Esophagus squamous epithelium (tissue), 5 donors: ENCODE measurements around the gene RBM14. TPM values are rescaled to one million over a fixed set of nuclear protein-coding genes. Genes with fewer than 3 reads are reported as not detected.

Experiments
- DNase-seq: peaks from one replicate; lab custom pipeline; 2025; lab: John Stamatoyannopoulos, UW
- H3K27ac ChIP-seq, 4 donors: fragments of 200-600 bp; sonication (generic); one replicate each; pipeline ENCODE4 v1.5.1; 2016 to 2019; ENCODE audit warnings: mild to moderate bottlenecking in 1 of 4
- H3K27me3 ChIP-seq, 4 donors: fragments of 200-600 bp; sonication (generic); 1 replicate in 3 of 4; 2 replicates in 1 of 4; pipeline versions ENCODE4 v1.5.1 to v1.6.0; 2017 to 2021; ENCODE audit warnings: antibody characterized with exemption in 1 of 4
- H3K36me3 ChIP-seq, 3 donors: fragments of 200-600 bp; sonication (generic); one replicate each; pipeline ENCODE4 v1.5.1; 2016 to 2019
- H3K4me1 ChIP-seq, 3 donors: fragments of 200-600 bp; sonication (generic); one replicate each; pipeline ENCODE4 v1.5.1; 2017 to 2019
- H3K4me3 ChIP-seq, 4 donors: fragments of 200-600 bp; sonication (generic); 1 replicate in 3 of 4; 2 replicates in 1 of 4; pipeline ENCODE4 v1.5.1; 2016 to 2019; ENCODE audit warnings: mild to moderate bottlenecking in 2 of 4, moderate library complexity in 1 of 4
- H3K9me3 ChIP-seq, 3 donors: fragments of 200-600 bp; sonication (generic); one replicate each; pipeline ENCODE4 v1.5.1; 2016 to 2019
- CTCF ChIP-seq, 6 experiments: fragments of 450-650 bp in 4 of 6; fragments of 200-600 bp in 2 of 6; sonication (generic) in 2 of 6; IDR thresholded peaks; one replicate each; pipeline ENCODE4 v1.5.1; 2016 to 2019; ENCODE audit warnings: antibody characterized with exemption in 6 of 6, mild to moderate bottlenecking in 4 of 6, moderate library complexity in 4 of 6
- POLR2A ChIP-seq, 4 donors: fragments of 450-650 bp; IDR thresholded peaks; one replicate each; pipeline ENCODE4 v1.6.1; 2017; ENCODE audit warnings: antibody characterized with exemption in 4 of 4, mild to moderate bottlenecking in 4 of 4, moderate library complexity in 3 of 4
- WGBS, 2 donors: methylation state at CpG; one replicate each; pipeline ENCODE4 v1.1.5; 2018; 5-methylcytosine and 5-hydroxymethylcytosine counted together
- intact Hi-C: fragments of 100-400 bp; cut with DNase I; formaldehyde crosslinking; loops from one replicate; pipeline ENCODE4 v1.15.0; 2022
- total RNA-seq, 4 donors: library from RNA; depleted of rRNA; stranded (reverse); fragments of >200 nt; gene quantifications; one replicate each; pipeline ENCODE4 v1.1.0, GENCODE V29; 2016
- donor health status: DM: yes; HTN: yes; CAD: no.

RBM14 gene
- total RNA-seq, 4 donors from 2014 or later, result 37.0 to 61.5 (median 38.0) TPM

GRCh38 chr11:66619080-66619554 lies 2.7 kb downstream of the RBM14 start:
- peaks cover 37 to 79% (median 51%) of the 10 kb centered on the region in 3 donors for H3K4me1 ChIP-seq
- intact Hi-C loops, result loop anchor here (5.0 kb wide), 1 partner anchor 58 kb away; the partner anchor contains the start of gene RBM4B
- no peaks in the 10 kb centered on the region for H3K9me3 ChIP-seq
- H3K36me3 ChIP-seq, result peaks cover under 1 to 33% (median 8%) of the 10 kb centered on the region in 3 donors
- H3K27ac ChIP-seq, result peak overlapping the region; percentile 97
- TF ChIP-seq POLR2A (IDR thresholded peaks at IDR 0.05) (no peak), CTCF (IDR thresholded peaks at IDR 0.05) (no peak)
- DNase-seq, result no peak
- 13 to 19% methylated on average over 4 of the region's 4 CpGs for WGBS, 2 donors
- H3K4me3 ChIP-seq, result peak overlapping the region in 3 of 4 donors; percentile 83 to 93 (median 86)
- no peaks in the 10 kb centered on the region for H3K27me3 ChIP-seq

DNA sequence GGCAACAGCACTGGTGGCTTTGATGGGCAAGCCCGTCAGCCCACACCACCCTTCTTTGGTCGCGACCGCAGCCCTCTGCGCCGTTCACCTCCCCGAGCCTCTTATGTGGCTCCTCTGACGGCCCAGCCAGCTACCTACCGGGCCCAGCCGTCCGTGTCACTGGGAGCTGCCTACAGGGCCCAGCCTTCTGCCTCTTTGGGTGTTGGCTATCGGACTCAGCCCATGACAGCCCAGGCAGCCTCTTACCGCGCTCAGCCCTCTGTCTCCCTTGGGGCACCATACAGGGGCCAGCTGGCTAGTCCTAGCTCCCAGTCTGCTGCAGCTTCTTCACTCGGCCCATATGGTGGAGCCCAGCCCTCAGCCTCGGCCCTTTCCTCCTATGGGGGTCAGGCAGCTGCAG lies 8.0 kb downstream of the RBM14 start:
- peaks cover 36 to 86% (median 56%) of the 10 kb centered on the region in 3 donors for H3K36me3 ChIP-seq
- H3K27me3 ChIP-seq, result no peaks in the 10 kb centered on the region
- intact Hi-C loops, result no loop called here
- no peak overlapping the region for H3K4me3 ChIP-seq
- no peak for TF ChIP-seq CTCF (IDR thresholded peaks at IDR 0.05)
- no peak for TF ChIP-seq POLR2A (IDR thresholded peaks at IDR 0.05)
- peak overlapping the region in 3 of 4 donors; percentile 64 to 97 (median 78) for H3K27ac ChIP-seq
- DNase-seq, result no peak
- H3K4me1 ChIP-seq, result peaks cover 22 to 81% (median 43%) of the 10 kb centered on the region in 3 donors
- WGBS, 2 donors, result 82 to 90% methylated on average over 13 to 16 of the region's 16 CpGs
- H3K9me3 ChIP-seq, result no peaks in the 10 kb centered on the region

DNA sequence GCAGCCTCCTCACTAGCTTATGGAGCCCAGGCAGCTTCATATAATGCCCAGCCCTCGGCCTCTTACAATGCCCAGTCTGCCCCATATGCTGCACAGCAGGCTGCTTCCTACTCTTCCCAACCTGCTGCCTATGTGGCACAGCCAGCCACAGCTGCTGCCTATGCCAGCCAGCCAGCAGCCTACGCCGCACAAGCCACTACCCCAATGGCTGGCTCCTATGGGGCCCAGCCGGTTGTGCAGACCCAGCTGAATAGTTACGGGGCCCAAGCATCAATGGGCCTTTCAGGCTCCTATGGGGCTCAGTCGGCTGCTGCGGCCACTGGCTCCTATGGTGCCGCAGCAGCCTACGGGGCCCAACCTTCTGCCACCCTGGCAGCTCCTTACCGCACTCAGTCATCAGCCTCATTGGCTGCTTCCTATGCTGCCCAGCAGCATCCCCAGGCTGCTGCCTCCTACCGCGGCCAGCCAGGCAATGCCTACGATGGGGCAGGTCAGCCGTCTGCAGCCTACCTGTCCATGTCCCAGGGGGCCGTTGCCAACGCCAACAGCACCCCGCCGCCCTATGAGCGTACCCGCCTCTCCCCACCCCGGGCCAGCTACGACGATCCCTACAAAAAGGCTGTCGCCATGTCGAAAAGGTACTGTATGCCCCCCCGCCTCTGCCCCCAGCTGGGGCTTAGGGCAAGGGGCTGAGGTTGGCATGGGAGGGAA lies 8.8 kb downstream of the RBM14 start:
- Histone ChIP-seq H3K4me3 (no peak overlapping the region), H3K9me3 (no peaks in the 10 kb centered on the region), H3K4me1 (peaks cover 22 to 73% (median 39%) of the 10 kb centered on the region in 3 donors), H3K27me3 (no peaks in the 10 kb centered on the region), H3K27ac (no peak overlapping the region), H3K36me3 (peaks cover 37 to 94% (median 59%) of the 10 kb centered on the region in 3 donors)
- TF ChIP-seq CTCF (IDR thresholded peaks at IDR 0.05) (no peak), POLR2A (IDR thresholded peaks at IDR 0.05) (no peak)
- 91 to 96% methylated on average over 8 to 17 of the region's 26 CpGs for WGBS, 2 donors
- DNase-seq, result no peak
- intact Hi-C loops, result no loop called here

DNA sequence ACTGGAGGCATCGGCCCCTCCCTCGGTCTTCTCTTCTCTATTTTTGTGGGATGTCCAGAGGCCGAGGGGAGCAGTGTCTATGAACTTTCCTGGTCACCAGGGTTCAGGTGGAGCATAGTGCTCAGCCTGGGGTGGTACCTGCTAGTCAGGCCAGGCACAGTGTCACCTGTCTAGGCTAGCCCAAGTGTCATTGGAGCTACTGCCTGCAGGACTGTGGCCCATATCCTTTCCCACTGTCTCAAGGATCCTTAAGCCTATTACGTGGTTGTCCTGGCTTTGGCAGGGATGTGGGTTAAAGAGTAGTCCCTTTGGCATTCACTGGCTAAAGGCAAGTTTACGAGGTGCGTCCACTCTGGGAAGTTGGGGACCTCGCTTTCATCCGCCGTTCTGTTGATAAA lies 9.3 kb downstream of the RBM14 start:
- H3K27ac ChIP-seq, result peak overlapping the region in 1 of 4 donors; percentile 10
- intact Hi-C loops, result no loop called here
- 85 to 89% methylated on average over 5 to 7 of the region's 9 CpGs for WGBS, 2 donors

More for the DNA sequence above, 9.3 kb downstream of the RBM14 start:
- no peak for DNase-seq
- no peak overlapping the region for H3K4me3 ChIP-seq
- TF ChIP-seq CTCF (IDR thresholded peaks at IDR 0.05) (no peak), POLR2A (IDR thresholded peaks at IDR 0.05) (no peak)
- peaks cover 18 to 68% (median 36%) of the 10 kb centered on the region in 3 donors for H3K4me1 ChIP-seq
- H3K36me3 ChIP-seq, result peaks cover 39 to 99% (median 59%) of the 10 kb centered on the region in 3 donors
- no peaks in the 10 kb centered on the region for H3K9me3 ChIP-seq
- no peaks in the 10 kb centered on the region for H3K27me3 ChIP-seq
